GM19099 (cell line): Measurements from ENCODE around the gene EXOG.

ENCODE experiments used
- POLR2A ChIP-seq: IDR thresholded peaks from 3 replicates; pipeline ENCODE4 v1.6.1; 2011; ENCODE audit warnings: low read depth; ENCODE audit not compliant: insufficient read length; ENCODE audit errors: extremely low read depth

Gene EXOG

DNA sequence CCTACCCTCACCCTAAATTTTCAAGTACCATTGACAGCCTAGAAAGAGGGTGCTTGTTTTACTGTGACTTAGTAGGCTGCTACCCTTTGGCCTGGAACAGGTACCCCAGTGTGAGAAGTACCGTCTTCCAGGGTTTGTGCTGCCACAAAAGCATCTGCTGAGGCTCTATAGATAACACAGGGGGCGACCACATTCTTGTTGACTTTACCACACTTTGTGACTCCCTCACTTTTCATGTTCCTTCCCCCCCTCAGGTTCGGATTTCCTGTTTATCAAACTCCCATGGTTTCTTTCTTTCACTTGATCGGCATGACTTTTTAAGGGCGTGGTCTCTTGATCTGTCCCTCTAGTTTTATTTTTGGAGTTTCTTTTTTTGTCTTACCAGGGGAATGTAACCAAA lies 23.5 kb downstream of the EXOG start:
- TF ChIP-seq POLR2A = no peak

DNA sequence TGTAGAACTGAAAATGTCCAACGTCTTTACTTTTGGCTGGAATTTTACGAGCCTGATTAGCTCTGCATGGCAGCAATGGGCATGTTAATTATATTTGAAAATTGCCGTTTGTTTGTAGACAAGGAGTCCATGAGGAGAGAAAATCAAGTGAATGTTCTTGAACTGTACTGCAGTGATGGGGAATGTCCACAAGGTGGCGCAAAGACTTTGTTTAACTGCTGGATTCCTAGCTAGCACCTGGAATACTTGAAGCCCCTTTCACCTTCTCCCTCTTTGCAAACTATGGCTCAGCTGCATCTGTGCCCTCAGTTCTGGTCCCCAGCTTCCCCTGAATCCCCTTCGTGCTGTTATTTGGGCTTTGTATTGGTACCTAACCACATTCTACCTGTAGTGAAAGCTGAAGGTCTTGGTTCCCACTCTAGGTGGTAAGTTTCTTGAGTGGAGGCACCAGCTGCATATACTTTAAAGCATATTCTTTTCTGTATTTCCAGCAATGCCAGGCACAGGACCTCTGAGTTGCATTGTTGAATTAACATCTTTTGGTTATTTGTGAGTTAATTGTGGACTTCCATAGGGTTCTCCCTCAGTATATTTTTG lies 25.3 kb downstream of the EXOG start:
- TF ChIP-seq POLR2A = no peak

DNA sequence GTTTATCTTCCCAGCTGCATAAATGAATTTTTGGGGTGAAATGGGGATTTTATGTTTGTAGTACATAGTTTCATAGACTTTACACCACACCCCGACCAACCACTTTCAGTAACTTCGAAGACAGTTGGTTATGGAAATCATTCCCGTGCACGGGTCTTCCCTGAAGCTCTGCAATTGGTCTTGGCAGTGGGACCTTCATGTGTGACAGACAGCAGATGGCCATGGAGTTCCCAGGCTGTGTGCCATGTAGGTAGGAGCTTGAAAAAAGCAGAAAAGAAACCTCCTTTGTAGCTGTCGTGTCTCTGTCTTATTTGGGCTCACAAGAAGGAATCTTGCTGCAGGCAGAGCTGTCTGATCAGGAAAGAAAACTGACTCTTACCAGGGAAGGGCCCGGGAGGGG lies 25.9 kb downstream of the EXOG start:
- no peak for TF ChIP-seq POLR2A

DNA sequence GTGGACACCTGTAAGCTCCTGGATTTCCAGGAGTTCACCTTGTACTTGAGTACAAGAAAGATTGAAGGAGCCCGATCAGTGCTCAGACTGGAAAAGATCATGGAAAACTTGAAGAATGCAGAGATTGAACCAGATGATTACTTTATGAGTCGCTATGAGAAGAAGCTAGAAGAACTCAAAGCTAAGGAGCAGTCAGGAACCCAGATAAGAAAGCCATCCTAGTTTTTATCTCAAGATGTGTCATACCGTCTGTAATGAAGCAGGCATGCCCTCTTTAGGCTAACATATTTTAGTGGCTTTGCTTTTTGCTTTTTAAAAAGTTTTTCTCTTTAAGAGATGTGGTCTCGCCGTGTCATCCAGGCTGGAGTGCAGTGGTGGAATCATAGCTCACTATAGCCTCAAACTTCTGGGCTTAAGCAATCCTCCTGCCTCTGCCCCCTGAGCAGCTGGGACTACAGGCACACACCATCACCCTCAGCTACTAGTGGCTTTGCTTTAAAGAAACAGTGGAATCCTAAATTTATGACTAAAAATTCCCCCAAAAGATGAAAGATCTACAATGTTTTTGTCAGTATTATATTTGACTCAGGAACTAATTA lies 28.1 kb downstream of the EXOG start:
- TF ChIP-seq POLR2A = no peak

DNA sequence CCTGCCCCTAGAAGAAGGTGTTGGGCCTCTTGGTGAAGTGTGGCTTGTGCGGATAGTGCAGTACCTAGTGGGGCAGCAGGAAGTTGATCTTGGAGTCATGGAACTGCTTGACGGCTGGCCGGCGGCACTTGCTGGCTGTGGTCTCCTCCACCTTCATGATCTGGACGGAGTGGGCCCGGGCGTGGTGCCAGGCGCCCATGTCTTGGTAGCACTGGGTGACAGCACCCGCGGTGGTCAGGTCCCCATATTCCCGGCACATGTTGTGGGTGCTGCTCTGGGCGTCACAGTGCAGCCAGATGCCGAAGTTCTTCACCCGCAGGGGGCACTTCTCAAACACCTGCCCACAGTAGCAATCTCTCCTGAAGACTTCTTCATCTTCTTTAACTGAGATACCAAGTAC lies 30.7 kb downstream of the EXOG start:
- no peak for TF ChIP-seq POLR2A

DNA sequence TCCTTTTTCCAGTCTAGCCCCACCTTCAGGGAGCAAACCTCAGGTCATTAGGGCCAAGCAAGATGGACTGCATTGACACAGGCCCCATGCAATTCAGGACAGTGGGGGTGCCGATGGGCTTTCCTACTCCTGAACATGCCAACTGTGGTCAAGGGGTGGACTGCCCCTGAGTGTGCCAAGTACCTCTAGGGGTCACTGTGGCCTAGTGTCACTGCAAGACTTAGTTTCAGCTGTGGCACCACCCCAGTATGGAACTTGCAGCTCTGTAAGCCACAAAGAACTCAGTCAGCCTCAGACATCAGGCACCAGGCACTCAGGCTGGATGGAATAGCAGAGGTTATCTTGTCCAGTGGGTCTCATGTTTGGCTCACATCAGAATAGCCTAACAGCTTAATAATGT lies 32.3 kb downstream of the EXOG start:
- no peak for TF ChIP-seq POLR2A

DNA sequence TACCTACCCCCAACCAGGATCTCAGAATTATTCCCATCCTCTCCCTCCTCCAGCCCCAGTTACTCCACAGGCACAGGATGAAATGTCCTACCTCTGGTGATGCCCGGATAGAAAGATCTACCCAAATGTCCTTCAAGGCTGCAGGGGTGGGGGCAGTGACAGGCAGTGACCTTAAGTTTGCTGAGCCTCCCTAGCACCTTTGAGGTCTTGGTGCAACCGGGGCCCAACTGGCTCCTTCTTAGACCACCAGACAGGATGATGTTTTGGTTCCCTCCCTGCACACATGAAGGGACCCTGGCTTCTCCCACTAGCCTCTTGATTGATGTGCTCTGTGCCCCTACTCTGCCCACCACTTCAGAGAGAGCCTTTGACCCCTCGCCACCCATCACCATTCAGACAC lies 36.4 kb downstream of the EXOG start:
- TF ChIP-seq POLR2A = no peak

DNA sequence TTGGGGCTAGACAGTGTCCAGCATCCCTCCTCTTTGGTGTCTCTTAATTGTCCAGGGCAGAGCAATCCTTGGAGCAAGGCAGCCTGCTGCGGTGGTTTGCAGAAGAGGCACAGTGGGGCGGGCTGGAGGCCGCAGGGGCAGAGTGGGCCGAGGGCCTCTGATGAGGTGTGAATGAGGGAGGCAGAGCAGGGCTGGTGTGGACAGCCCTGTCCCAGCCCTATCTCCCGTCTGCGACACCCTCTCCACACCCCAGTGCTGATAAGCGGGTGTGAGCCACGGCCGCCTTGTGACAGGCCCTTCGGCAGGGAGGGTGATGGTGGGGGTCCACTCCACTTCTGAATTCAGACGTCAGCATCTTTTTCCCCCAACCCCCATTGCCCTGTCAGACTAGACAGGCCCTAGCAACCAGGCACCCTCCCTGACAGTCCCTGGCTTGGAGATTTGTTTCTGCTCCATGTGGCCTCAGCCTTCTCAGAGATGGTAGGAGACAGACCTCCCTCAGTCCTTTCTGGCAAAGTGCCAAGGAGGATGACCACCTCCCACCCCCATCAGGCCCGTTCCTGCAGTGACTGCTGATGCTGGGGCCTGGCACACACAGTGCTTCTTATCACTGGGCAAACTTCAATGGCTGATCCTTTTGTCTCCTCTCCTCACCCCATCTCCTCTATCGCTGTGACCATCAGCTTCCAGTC lies 37.3 kb downstream of the EXOG start:
- TF ChIP-seq POLR2A = no peak

DNA sequence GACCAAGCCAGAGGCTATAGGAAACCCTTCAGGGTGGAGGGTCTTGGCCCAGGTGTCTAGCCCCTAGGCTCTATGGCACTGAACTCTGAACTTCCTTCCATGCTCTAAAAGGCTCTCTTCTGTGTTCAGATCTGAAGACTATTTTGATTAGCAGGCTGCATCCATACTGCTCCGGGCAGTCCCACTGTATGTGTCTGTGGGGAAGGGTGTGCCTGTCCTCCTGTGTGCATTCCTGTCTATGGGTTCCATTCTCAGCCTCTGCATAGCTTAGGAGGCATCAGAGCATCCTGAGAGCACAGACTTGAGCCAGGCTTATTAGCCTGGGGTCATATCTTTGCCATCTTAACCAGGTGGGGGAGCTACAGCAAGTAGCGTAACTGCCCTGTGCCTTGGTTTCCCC lies 38.0 kb downstream of the EXOG start:
- TF ChIP-seq POLR2A = no peak

DNA sequence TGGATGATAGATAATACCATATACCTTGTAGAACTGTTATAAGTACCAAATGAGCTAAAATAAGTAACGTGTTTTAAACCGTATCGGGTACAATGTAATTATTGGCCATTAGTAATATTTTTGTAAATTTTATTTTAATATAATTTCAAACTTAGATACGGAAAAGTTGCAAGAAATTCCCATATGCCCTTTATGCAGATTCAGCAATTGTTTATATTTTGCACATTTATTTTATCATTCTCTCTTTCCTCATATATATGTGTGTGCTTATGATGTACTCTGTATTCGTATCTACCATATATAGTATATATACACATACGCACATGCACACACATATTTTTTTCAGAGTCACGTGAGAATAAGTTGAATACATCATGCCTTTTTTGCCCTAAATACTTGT lies 38.5 kb downstream of the EXOG start:
- no peak for TF ChIP-seq POLR2A

DNA sequence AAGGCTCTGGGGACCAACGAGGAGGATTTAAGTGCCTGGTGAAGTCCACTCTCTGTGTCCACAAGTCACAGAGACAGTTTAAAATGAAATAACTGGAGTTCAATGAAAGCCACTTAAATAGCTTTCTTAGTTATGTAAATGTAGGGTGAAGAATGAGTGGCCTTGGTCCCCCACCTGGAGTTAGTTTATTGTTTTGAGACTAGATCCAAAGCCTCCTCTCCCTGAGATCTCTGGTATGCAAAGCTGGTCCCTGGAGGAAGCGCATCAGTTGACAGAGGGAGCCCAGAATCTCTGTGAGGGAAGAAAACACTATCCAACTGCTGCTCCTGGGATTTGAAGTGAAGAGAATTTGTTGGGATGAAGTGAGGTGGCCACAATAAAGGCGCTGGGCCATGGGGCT lies 40.5 kb downstream of the EXOG start:
- no peak for TF ChIP-seq POLR2A

DNA sequence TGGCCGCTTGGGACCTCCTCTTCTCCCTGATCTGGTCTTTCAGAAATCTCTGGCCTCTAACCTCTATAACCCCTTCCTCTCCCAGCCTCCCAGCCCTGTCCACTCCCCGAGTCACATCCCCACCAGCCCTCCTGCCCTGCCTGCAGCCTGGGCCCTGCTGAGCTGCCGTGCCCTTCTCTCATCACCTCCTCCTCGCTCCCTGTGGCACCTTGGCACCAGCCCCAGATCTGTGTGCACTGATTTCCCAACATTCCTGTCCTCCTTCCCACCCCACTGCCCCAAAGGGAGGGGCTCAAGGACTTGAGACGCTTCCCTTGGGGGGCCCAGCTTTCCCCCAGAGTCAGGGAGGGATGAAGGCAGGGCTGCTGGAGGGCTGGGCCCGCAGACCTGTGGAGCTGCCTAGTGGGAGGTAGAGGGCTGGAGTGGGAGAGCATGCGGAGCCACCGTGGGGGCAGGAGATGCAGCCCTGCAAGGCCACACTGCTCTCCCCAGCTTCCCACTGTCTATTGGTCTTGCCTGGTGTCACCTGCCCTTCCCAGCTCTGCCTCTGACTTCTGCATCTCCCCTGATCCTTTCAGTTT lies 42.7 kb downstream of the EXOG start:
- no peak for TF ChIP-seq POLR2A

DNA sequence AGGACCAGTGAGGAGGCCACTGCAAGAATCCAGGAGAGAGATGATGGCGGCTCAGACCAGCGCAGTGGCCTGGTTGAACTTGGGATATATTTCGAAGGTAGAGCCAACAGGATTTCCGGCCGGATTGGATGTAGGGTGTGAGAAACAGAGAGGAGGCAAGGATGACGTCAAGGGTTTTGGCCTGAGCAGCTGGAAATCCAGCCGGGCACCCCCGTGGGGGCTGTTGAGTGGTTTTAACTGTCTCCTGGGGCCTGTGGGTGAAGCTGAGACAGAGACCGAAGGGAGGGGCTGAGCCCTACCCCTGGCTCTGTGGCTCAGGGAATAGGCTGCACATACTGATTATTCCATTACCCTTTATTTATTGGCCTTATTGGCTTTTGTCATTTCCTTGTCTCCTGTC lies 45.7 kb downstream of the EXOG start:
- no peak for TF ChIP-seq POLR2A

DNA sequence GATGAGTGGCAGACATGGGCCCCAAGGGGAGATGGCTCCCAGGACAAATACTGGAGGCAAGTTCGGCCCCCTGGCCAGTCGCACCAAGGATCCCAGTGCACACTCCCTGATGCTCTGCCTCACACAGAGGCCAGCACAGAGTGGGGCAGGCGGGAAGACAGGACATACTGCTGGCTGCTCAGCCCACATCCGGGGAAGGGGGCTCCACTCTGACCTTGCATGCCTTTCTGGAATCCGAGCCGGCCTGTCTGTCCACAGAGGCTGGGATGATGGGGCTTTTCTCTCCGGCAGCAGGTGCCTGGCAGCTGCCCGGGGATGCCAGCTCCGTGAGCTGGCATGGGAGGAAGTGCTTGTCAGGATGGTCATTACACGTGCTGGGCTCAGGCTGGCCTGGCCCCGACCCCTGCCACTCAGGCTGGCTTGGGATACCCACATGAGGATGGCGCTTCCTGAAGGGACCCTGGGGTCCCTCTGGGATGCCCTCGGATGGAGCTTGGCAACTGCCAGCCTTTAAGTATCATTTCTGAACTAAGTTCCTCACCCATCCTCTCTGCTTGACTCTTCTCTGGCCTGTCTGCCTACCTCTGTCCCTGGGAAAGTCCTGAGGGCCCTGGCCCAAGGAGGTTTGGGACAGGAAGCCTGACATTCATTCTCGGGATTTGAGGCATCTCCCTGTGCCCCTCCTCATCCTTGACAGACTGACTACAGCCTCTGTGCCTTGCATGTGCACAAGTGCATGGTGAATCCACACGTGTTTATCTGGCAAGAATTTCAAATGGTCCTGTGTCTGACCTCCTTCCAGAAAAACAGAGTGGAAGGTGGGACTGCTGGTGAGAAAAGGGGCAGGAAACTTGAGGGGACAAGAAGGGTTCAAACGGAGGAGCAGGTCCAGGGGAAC lies 46.5 kb downstream of the EXOG start:
- TF ChIP-seq POLR2A = no peak

DNA sequence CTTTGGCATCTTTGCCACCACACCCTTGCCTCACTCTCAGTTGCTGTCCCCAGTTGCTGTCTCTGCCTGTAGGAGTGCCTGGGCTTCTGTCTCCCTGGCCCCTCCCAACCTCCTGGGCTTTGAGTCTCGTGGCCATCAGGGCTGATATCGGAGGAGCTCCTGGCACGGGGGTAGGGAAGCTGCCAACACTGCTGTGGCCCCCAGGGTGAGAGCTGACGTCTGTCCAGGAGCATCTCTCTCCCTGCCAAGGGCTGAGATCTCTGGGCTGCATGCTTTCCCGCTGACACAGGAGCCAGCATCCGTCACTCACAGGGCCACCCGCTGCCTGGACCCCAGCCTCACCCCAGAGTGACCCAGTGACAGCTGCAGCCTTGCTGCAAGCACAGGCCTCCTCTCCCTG lies 47.4 kb downstream of the EXOG start:
- no peak for TF ChIP-seq POLR2A
